HL-60 (cell line): ENCODE data around the gene CPNE2.

ENCODE experiments used
- CTCF ChIP-seq: IDR thresholded peaks from one replicate; pipeline ENCODE4 v1.5.1; 2011; ENCODE audit warnings: low read length, control low read depth, inconsistent platforms; ENCODE audit not compliant: insufficient read depth
- GABPA ChIP-seq: IDR thresholded peaks from 2 replicates; pipeline ENCODE4 v1.6.1; 2012; ENCODE audit warnings: low read depth
- POLR2AphosphoS5 ChIP-seq: IDR thresholded peaks from 2 replicates; pipeline ENCODE4 v1.6.1; 2012; ENCODE audit warnings: low read depth
- REST ChIP-seq: IDR thresholded peaks from 2 replicates; pipeline ENCODE4 v1.6.1; 2012; ENCODE audit warnings: low read depth; ENCODE audit not compliant: insufficient replicate concordance

DNA sequence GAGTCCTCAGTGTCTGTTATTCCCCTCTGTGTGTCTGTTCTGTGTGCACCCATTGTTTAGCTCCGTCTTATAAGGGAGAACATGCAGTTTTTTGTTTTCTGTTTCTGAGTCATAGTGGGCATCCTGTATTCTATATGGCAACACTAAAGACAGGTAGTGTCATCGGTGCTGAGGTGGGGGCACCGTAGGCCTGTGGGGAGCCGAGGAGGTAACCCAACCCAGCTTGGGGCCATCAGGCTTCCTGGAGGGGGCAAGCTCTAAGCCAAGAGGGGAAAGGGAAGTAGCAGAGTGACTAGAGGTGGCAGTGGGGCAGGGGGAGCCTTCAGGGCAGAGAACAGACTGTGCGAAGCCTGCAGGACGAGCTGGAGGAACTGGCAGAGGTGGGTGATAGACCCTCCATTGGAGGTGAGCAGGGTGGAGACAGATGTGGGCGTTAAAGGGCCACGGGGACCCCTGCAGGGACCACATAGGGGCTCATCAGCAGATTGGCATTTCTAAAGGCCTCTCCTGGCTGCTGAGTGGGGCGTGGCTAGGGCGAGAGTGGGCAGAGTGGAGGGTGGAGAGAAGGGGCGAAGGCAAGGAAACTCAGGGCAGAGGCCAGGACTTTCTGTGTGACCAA is 36.5 kb downstream of the CPNE2 start:
- TF ChIP-seq CTCF: no peak
- TF ChIP-seq REST: no peak
- TF ChIP-seq GABPA: no peak
- no peak for TF ChIP-seq POLR2AphosphoS5
